ENCODE results near the gene ADGRV1.

- TF ChIP-seq ZBTB8A (tag by site-specific recombination; IDR thresholded peaks at IDR 0.05) (no peak), ELK4 (IDR thresholded peaks at IDR 0.05; ENCODE audit: borderline replicate concordance, low read depth, low read length) (no peak), REST (tag by site-specific recombination; IDR thresholded peaks at IDR 0.05) (no peak), PRDM10 (tag by site-specific recombination; IDR thresholded peaks at IDR 0.05) (no peak), KLF10 (tag by site-specific recombination; IDR thresholded peaks at IDR 0.05) (no peak), ZNF692 (tag by site-specific recombination; IDR thresholded peaks at IDR 0.05) (no peak), ZNF768 (tag by site-specific recombination; IDR thresholded peaks at IDR 0.05) (no peak), CTCF (tag by site-specific recombination; IDR thresholded peaks at IDR 0.05) (no peak), BCL11A (tag by site-specific recombination; IDR thresholded peaks at IDR 0.05; ENCODE audit: low read depth) (no peak), ZNF2 (tag by site-specific recombination; IDR thresholded peaks at IDR 0.05) (no peak), ZNF112 (tag by site-specific recombination; IDR thresholded peaks at IDR 0.05) (no peak), TCF7L2 (IDR thresholded peaks at IDR 0.05; ENCODE audit: borderline replicate concordance, low read depth, low read length) (no peak)
These were observed 458.5 kb downstream of the ADGRV1 start for GRCh38 chr5:91016954-91017700.
